Measurements from ENCODE around the gene TNFRSF19. TPM values are rescaled to one million over a fixed set of nuclear protein-coding genes. Genes with fewer than 3 reads are reported as not detected.
A peak's percentile ranks its signal among the peaks of the same experiment; 100 is the strongest.

TNFRSF19 gene
- total RNA-seq, 3 donors from 2014 or later, result 0.32 to 3.8 (median 0.58) TPM

GRCh38 chr13:23552661-23553060, 17.6 kb upstream of the TNFRSF19 start:
- DNase-seq (no peak), ATAC-seq (no peak)
- no peaks in the 10 kb centered on the region for H3K36me3 ChIP-seq (ENCODE audit: low read depth)
- H3K4me3 ChIP-seq, result no peak overlapping the region
- no peaks in the 10 kb centered on the region for H3K9me3 ChIP-seq
- intact Hi-C loops (cut with DNase I, micrococcal nuclease), result no loop called here
- no peaks in the 10 kb centered on the region for H3K4me1 ChIP-seq (ENCODE audit: low read depth)
- TF ChIP-seq, protein P1, sequence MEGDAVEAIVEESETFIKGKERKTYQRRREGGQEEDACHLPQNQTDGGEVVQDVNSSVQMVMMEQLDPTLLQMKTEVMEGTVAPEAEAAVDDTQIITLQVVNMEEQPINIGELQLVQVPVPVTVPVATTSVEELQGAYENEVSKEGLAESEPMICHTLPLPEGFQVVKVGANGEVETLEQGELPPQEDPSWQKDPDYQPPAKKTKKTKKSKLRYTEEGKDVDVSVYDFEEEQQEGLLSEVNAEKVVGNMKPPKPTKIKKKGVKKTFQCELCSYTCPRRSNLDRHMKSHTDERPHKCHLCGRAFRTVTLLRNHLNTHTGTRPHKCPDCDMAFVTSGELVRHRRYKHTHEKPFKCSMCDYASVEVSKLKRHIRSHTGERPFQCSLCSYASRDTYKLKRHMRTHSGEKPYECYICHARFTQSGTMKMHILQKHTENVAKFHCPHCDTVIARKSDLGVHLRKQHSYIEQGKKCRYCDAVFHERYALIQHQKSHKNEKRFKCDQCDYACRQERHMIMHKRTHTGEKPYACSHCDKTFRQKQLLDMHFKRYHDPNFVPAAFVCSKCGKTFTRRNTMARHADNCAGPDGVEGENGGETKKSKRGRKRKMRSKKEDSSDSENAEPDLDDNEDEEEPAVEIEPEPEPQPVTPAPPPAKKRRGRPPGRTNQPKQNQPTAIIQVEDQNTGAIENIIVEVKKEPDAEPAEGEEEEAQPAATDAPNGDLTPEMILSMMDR (IDR thresholded peaks at IDR 0.05), result no peak

DNA sequence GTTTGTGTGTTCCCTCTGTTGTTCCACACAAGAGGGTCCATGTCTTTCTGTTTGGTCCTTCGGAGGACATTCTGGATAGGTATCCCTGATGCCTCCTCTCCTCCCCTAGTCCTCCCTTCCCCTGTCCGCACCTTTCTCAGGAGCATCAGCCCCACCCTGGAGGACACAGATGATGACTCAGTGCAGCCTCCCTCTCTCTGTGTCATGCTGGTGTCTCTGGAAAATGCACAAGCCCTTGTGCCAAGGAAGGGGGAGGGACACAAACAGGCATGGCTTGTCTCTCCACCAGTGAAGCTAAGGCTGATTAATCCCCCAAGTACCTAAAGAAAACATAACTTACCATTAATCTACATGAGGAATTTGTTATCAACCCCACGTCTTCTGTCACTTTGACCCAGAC, 16.2 kb upstream of the TNFRSF19 start:
- H3K4me3 ChIP-seq, result no peak overlapping the region
- DNase-seq (no peak), ATAC-seq (no peak)
- no peaks in the 10 kb centered on the region for H3K36me3 ChIP-seq (ENCODE audit: low read depth)
- H3K4me1 ChIP-seq (ENCODE audit: low read depth), result no peaks in the 10 kb centered on the region
- TF ChIP-seq, protein P1 (IDR thresholded peaks at IDR 0.05), result no peak
- intact Hi-C loops (cut with DNase I, micrococcal nuclease), result no loop called here
- H3K9me3 ChIP-seq, result no peaks in the 10 kb centered on the region

GRCh38 chr13:23557043-23557442, 13.2 kb upstream of the TNFRSF19 start:
- intact Hi-C loops (cut with DNase I, micrococcal nuclease), result no loop called here
- no peak overlapping the region for H3K4me3 ChIP-seq

DNA sequence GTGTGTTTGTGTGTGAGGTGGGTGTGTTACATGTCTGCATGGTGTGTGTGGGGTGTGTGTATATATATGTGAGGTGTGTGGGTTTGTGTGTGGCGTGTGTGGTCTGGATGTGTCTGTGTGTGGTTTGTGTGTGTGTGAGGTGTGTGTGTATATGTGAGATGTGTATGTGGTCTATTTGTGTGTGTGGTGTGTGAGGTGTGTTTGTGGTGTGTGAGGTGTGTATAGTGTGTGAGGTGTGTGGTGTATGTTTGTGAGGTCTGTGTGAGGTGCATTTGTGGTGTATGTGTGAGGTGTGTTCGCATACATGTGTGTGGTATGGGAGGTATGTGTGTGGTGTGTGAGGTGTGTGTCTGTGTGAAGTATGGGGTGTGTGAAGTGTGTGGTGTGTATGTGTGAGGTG, 12.5 kb upstream of the TNFRSF19 start:
- DNase-seq (no peak), ATAC-seq (no peak)
- Histone ChIP-seq H3K36me3 (ENCODE audit: low read depth) (no peaks in the 10 kb centered on the region), H3K4me1 (ENCODE audit: low read depth) (no peaks in the 10 kb centered on the region), H3K9me3 (no peaks in the 10 kb centered on the region), H3K4me3 (no peak overlapping the region)
- intact Hi-C loops (cut with DNase I, micrococcal nuclease), result no loop called here
- TF ChIP-seq, protein P1 (IDR thresholded peaks at IDR 0.05), result no peak

More at GRCh38 chr13:23557043-23557442, 13.2 kb upstream of the TNFRSF19 start:
- TF ChIP-seq, protein P1 (IDR thresholded peaks at IDR 0.05), result no peak
- no peaks in the 10 kb centered on the region for H3K36me3 ChIP-seq (ENCODE audit: low read depth)
- DNase-seq (no peak), ATAC-seq (no peak)
- H3K4me1 ChIP-seq (ENCODE audit: low read depth), result no peaks in the 10 kb centered on the region
- no peaks in the 10 kb centered on the region for H3K9me3 ChIP-seq

- DNase-seq (no peak), ATAC-seq (peak; percentile 23)
- TF ChIP-seq, protein P1 (IDR thresholded peaks at IDR 0.05), result no peak
- no peaks in the 10 kb centered on the region for H3K9me3 ChIP-seq
- no peak overlapping the region for H3K4me3 ChIP-seq
- H3K4me1 ChIP-seq (ENCODE audit: low read depth), result no peaks in the 10 kb centered on the region
- H3K36me3 ChIP-seq (ENCODE audit: low read depth), result no peaks in the 10 kb centered on the region
- intact Hi-C loops (cut with DNase I, micrococcal nuclease), result no loop called here
These were observed 11.3 kb upstream of the TNFRSF19 start for GRCh38 chr13:23558675-23559536.
